Left renal pelvis (tissue), 4 donors: Measurements from ENCODE around the gene MYO1G. TPM values are rescaled to one million over a fixed set of nuclear protein-coding genes. Genes with fewer than 3 reads are reported as not detected.

ENCODE experiments used
- DNase-seq, 4 donors: peaks; one replicate each; pipeline ENCODE4 v3.0.0-alpha.2; 2013; ENCODE audit warnings: low read depth in 4 of 4, low spot score in 3 of 4
- polyA plus RNA-seq, 4 donors: library from polyadenylated mRNA; unstranded; fragments of 120-200 nt; gene quantifications; one replicate each; pipeline ENCODE4 v1.2.1, GENCODE V29; 2013; ENCODE audit not compliant: insufficient read length in 4 of 4

MYO1G gene
- polyA plus RNA-seq, 4 donors = 0.42 to 0.90 (median 0.66) TPM

- no peak for DNase-seq
Observed at GRCh38 chr7:44967571-44968446, 11.0 kb downstream of the MYO1G start.

GRCh38 chr7:44966731-44967538 is 11.9 kb downstream of the MYO1G start:
- no peak for DNase-seq

GRCh38 chr7:44965937-44966730 is 12.7 kb downstream of the MYO1G start:
- no peak for DNase-seq

- no peak for DNase-seq
Observed at GRCh38 chr7:44965441-44965903, 13.3 kb downstream of the MYO1G start.

GRCh38 chr7:44964831-44965440 is 13.9 kb downstream of the MYO1G start:
- DNase-seq = no peak

GRCh38 chr7:44964384-44964830 is 14.4 kb downstream of the MYO1G start:
- no peak for DNase-seq

GRCh38 chr7:44963364-44964290 is 15.2 kb downstream of the MYO1G start:
- DNase-seq = no peak

- no peak for DNase-seq
Observed at GRCh38 chr7:44962483-44963251, 16.1 kb downstream of the MYO1G start.

GRCh38 chr7:44961844-44962482 is 16.9 kb downstream of the MYO1G start:
- DNase-seq = no peak

- DNase-seq = no peak
Observed at GRCh38 chr7:44960011-44960580, 18.7 kb downstream of the MYO1G start.

GRCh38 chr7:44959433-44959951 is 19.3 kb downstream of the MYO1G start:
- DNase-seq = no peak

GRCh38 chr7:44958645-44959344 is 20.0 kb downstream of the MYO1G start:
- no peak for DNase-seq

- no peak for DNase-seq
Observed at GRCh38 chr7:44956157-44956766, 22.6 kb downstream of the MYO1G start.

GRCh38 chr7:44955733-44956132 is 23.1 kb downstream of the MYO1G start:
- DNase-seq = no peak

- DNase-seq = no peak
Observed at GRCh38 chr7:44953156-44953555, 25.7 kb downstream of the MYO1G start.

GRCh38 chr7:44949303-44949702 is 29.5 kb downstream of the MYO1G start:
- no peak for DNase-seq
